Testis (tissue), 3 donors: ENCODE data around the gene PLEKHF1. TPM values are rescaled to one million over a fixed set of nuclear protein-coding genes. Genes with fewer than 3 reads are reported as not detected.
A peak's percentile ranks its signal among the peaks of the same experiment; 100 is the strongest.

Source experiments
- DNase-seq: peaks from one replicate; pipeline ENCODE4 v3.0.0-alpha.2; 2019
- H3K27ac ChIP-seq, 2 donors: fragments of 200-600 bp; sonication (generic); one replicate each; pipeline ENCODE4 v1.5.1; 2019
- H3K27me3 ChIP-seq: fragments of 200-600 bp; sonication (generic); one replicate; pipeline ENCODE4 v1.5.1; 2019
- H3K36me3 ChIP-seq: fragments of 200-600 bp; sonication (generic); one replicate; pipeline ENCODE4 v1.5.1; 2017; ENCODE audit warnings: low read depth; ENCODE audit errors: missing control alignments
- H3K4me1 ChIP-seq: fragments of 200-600 bp; sonication (generic); one replicate; pipeline ENCODE4 v1.5.1; 2019
- H3K4me3 ChIP-seq, 2 donors: fragments of 200-600 bp; sonication (generic); one replicate each; pipeline ENCODE4 v1.5.1; 2017 to 2019
- H3K9me3 ChIP-seq: fragments of 200-600 bp; sonication (generic); one replicate; pipeline ENCODE4 v1.5.1; 2017
- CTCF ChIP-seq, 3 experiments: fragments of 450-650 bp in 2 of 3; fragments of 200-600 bp in 1 of 3; sonication (generic) in 1 of 3; IDR thresholded peaks; one replicate each; pipeline ENCODE4 v1.5.1; 2016 to 2019; ENCODE audit warnings: antibody characterized with exemption in 3 of 3, mild to moderate bottlenecking in 2 of 3, moderate library complexity in 1 of 3
- POLR2A ChIP-seq: fragments of 450-650 bp; IDR thresholded peaks from one replicate; pipeline ENCODE4 v1.6.1; 2017; ENCODE audit warnings: antibody characterized with exemption, mild to moderate bottlenecking, moderate library complexity
- WGBS, 2 donors: methylation state at CpG; one replicate each; pipeline ENCODE4 v1.1.5; 2018; 5-methylcytosine and 5-hydroxymethylcytosine counted together
- intact Hi-C: fragments of 100-400 bp; cut with DNase I; formaldehyde crosslinking; loops from one replicate; pipeline ENCODE4 v1.15.1; 2023; ENCODE audit warnings: low total_unique reads
- polyA plus RNA-seq: library from polyadenylated mRNA; stranded (reverse); fragments of 350-450 nt; fragmentation: Illumina TruSeq; extraction: RNeasy Lipid Tissue Mini Kit (QIAGEN cat#74804); gene quantifications from one replicate; pipeline ENCODE4 v1.2.3, GENCODE V29; 2014; ENCODE audit warnings: low read depth, low replicate concordance; ENCODE audit not compliant: insufficient read depth
- total RNA-seq, 2 donors: library from RNA; depleted of rRNA; stranded (reverse); fragments of >200 nt; gene quantifications; one replicate each; pipeline ENCODE4 v1.2.3, GENCODE V29; 2016

The PLEKHF1 gene
- total and polyA plus RNA-seq, 3 donors from 2014 or later: 6.3 to 26.2 (median 13.5) TPM

GRCh38 chr19:29700498-29700897 is 35.2 kb downstream of the PLEKHF1 start:
- peaks cover under 1% of the 10 kb centered on the region for H3K4me1 ChIP-seq
- 73 to 78% methylated on average over 5 to 6 of the region's 6 CpGs for WGBS, 2 donors
- H3K27me3 ChIP-seq: no peaks in the 10 kb centered on the region
- H3K9me3 ChIP-seq: no peaks in the 10 kb centered on the region
- no peaks in the 10 kb centered on the region for H3K36me3 ChIP-seq
- no peak for DNase-seq
- TF ChIP-seq POLR2A: no peak
- no peak for TF ChIP-seq CTCF (IDR thresholded peaks at IDR 0.05)
- no peak overlapping the region for H3K4me3 ChIP-seq
- H3K27ac ChIP-seq: no peak overlapping the region
- intact Hi-C loops: no loop called here

GRCh38 chr19:29702161-29702962 is 37.1 kb downstream of the PLEKHF1 start:
- intact Hi-C loops: no loop called here
- 86 to 88% methylated on average over 19 to 30 of the region's 30 CpGs for WGBS, 2 donors
- TF ChIP-seq CTCF (IDR thresholded peaks at IDR 0.05) (no peak), POLR2A (no peak)

GRCh38 chr19:29702963-29703320 is 37.7 kb downstream of the PLEKHF1 start:
- no peak for DNase-seq
- Histone ChIP-seq H3K4me3 (no peak overlapping the region), H3K36me3 (no peaks in the 10 kb centered on the region), H3K9me3 (no peaks in the 10 kb centered on the region), H3K4me1 (peaks cover 22% of the 10 kb centered on the region), H3K27ac (no peak overlapping the region), H3K27me3 (no peaks in the 10 kb centered on the region)
- TF ChIP-seq CTCF (IDR thresholded peaks at IDR 0.05) (no peak), POLR2A (no peak)
- 95% methylated on average over 9 of the region's 9 CpGs for WGBS, 2 donors
- intact Hi-C loops: no loop called here

More at GRCh38 chr19:29702161-29702962, 37.1 kb downstream of the PLEKHF1 start:
- Histone ChIP-seq H3K9me3 (no peaks in the 10 kb centered on the region), H3K27me3 (no peaks in the 10 kb centered on the region), H3K36me3 (no peaks in the 10 kb centered on the region), H3K4me1 (peaks cover 18% of the 10 kb centered on the region), H3K27ac (no peak overlapping the region), H3K4me3 (no peak overlapping the region)
- DNase-seq: no peak

GRCh38 chr19:29704562-29705558 is 39.6 kb downstream of the PLEKHF1 start:
- Histone ChIP-seq H3K4me1 (peaks cover 36% of the 10 kb centered on the region), H3K27me3 (no peaks in the 10 kb centered on the region), H3K27ac (peak overlapping the region in 1 of 2 donors; percentile 73), H3K36me3 (no peaks in the 10 kb centered on the region), H3K9me3 (no peaks in the 10 kb centered on the region), H3K4me3 (no peak overlapping the region)
- intact Hi-C loops: no loop called here
- no peak for TF ChIP-seq CTCF (IDR thresholded peaks at IDR 0.05)
- TF ChIP-seq POLR2A: no peak
- no peak for DNase-seq
- WGBS, 2 donors: 88% methylated on average over 14 of the region's 14 CpGs
